HG03139 (cell line): ENCODE results near the gene TMEFF1.

ENCODE experiments used
- ATAC-seq: cut with Tn5 transposase; IDR thresholded peaks from one replicate; pipeline ENCODE4 v1.9.1; 2021; ENCODE audit not compliant: unreplicated experiment

TMEFF1 gene

GRCh38 chr9:100447041-100447440 lies 25.9 kb upstream of the TMEFF1 start:
- ATAC-seq = no peak

DNA sequence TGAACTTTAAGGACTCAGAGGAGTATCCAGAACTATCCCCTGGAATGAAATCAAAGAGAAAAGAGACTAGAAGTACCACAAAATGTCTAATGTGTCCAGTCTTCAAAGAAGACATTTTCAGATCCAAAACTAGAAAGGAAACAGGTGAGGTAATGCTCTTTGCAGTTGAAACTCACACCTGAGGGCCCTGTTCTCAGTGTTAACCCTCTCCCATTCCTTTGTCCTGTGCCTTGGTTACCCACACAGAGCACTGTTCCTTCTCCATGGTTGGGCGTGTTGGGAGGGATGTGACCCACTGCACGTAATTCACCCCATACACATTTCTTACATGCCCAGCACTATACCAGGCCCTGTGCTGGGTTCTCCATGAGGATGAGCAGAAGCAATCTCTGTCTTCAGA lies 24.7 kb upstream of the TMEFF1 start:
- no peak for ATAC-seq

- ATAC-seq = no peak
Measured at GRCh38 chr9:100449420-100449819, 23.5 kb upstream of the TMEFF1 start.

- ATAC-seq = no peak
Measured at GRCh38 chr9:100452894-100453293, 20.1 kb upstream of the TMEFF1 start.

DNA sequence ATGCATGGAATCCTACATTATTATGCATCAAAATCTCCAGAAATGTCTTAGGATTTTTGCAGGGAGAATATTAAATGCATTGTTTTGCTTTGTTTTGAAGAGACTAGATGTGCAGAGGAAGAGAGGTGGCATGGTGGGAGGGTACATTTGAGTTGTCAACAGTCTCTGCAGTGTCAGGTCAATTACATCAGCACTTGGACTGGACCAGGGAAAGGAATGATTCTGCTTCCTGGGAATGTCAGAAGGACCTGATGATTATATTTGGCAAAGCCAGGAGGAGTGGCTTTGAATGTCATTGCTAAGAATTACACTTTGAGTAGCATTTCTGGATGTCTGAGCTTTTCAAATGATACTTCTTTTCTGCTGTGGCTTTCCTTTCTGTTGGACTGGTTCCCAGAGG lies 17.5 kb upstream of the TMEFF1 start:
- ATAC-seq = no peak

DNA sequence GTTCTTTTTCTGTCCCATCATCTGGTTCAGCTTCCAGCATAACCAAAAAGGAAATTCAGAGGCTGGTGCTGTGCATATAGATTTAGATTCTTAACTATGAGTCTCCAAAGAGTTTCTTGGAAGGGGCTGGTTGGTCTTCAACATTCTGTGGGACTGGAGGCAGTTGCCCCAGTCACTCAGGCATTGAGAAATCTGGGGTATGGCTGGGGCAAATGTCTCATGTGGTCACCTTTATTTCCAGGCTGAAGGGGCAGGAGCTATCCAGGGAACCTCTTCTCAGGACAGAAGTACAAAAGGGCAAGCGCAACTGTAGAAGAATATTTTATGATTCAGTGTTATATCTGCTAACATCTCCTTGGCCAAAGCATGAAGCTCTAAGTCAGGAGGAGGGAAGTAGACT lies 15.4 kb upstream of the TMEFF1 start:
- no peak for ATAC-seq

GRCh38 chr9:100459963-100460362 lies 13.0 kb upstream of the TMEFF1 start:
- no peak for ATAC-seq

- ATAC-seq = no peak
Measured at GRCh38 chr9:100465274-100465673, 7.7 kb upstream of the TMEFF1 start.

DNA sequence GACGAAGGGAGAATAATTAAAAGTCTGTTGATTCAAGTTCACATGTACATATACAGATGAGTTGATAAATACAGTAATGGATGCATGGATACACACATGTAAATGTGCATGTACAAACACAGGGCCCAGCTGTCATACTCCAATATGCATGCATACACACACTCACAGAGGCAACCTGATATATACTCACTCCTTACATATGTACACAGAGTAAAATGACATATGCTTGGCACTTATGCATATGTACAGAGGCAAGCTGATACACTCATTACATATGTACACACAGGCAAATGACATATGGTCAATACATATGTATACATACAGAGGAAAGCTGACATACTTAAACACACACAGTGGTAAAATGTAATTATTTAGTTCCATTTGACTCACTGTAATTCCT lies 7.2 kb upstream of the TMEFF1 start:
- ATAC-seq = no peak

- ATAC-seq = no peak
Measured at GRCh38 chr9:100466171-100466828, 6.6 kb upstream of the TMEFF1 start.

GRCh38 chr9:100466829-100467221 lies 6.1 kb upstream of the TMEFF1 start:
- ATAC-seq = no peak

- ATAC-seq = no peak
Measured at GRCh38 chr9:100468041-100468440, 4.9 kb upstream of the TMEFF1 start.

- no peak for ATAC-seq
Measured at GRCh38 chr9:100472268-100472667, 681 bp upstream of the TMEFF1 start.

- peak; percentile 48 for ATAC-seq
Measured at GRCh38 chr9:100473276-100474081, 530 bp downstream of the TMEFF1 start.

DNA sequence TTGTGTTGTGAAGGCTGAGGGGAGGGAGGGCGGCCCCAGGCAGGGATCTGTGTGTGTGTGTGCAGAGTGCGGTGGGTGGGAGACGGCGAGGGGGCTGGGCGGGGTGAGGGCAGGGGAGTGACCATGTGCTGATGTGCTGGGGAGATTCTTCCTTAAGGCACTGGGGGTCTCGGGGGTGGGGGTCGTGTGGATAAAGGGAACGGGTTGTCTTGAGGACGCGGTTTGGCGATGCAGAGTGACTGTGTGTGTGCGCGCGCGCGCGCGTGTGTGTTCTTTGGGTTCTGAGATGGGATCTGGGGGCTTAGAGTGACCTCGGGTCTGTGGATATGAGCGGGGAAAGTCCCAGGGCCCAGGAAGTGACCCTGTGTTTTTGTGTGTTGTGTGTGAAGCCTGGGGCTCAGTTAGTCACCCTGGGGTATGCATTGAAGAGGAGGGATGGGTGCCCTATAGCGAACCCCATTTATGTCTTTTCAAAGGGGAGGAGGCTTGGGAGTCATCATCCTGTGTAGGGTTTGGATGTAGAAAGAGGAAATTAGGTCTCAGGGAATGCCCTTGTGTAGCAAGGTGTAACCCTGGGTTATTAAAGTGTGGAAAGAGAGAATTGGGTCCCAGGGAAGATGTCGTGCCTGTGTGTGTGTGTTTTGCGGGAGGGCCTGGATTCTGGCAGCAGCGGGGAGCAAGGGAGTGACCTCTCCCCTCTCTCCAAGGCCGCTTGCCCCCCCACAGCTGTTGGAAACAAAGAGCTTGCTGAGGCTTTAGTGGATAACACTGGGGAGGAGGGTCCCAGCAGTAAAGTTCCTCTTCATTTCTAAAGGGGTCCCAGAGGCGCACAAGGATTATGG lies 1.4 kb downstream of the TMEFF1 start:
- no peak for ATAC-seq

DNA sequence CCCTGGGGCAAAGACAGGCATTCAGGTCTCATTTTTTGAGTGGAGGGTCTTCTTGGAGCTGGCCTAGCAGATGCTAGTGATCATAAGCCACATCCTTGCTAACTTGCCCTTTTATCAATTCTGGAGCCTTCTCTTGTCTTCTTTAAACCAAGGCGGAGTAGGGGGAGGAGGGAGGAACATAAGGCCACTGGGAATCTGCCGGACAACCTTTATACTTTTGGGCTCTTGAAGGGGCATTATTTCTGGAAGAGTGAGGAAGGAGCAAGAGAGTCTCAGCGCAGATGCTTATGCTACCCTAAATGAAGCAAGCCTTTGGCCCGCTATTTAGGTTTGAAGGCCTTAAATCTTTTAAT lies 2.0 kb downstream of the TMEFF1 start:
- ATAC-seq = no peak

GRCh38 chr9:100477241-100477640 lies 4.3 kb downstream of the TMEFF1 start:
- ATAC-seq = no peak

- no peak for ATAC-seq
Measured at GRCh38 chr9:100478192-100478591, 5.2 kb downstream of the TMEFF1 start.

GRCh38 chr9:100479820-100480219 lies 6.9 kb downstream of the TMEFF1 start:
- ATAC-seq = no peak

- ATAC-seq = no peak
Measured at GRCh38 chr9:100485196-100485595, 12.2 kb downstream of the TMEFF1 start.

GRCh38 chr9:100486479-100487176 lies 13.7 kb downstream of the TMEFF1 start:
- ATAC-seq = no peak
